Progenitor cell of endocrine pancreas (in vitro differentiated cells): Measurements from ENCODE around the gene TLR6. TPM values are rescaled to one million over a fixed set of nuclear protein-coding genes. Genes with fewer than 3 reads are reported as not detected.

Experiments
- DNase-seq: peaks from one replicate; pipeline ENCODE4 v3.0.0; 2021; ENCODE audit warnings: low spot score; ENCODE audit not compliant: unreplicated experiment
- H3K27ac Mint-ChIP-seq: 2 replicates; pipeline ENCODE4 v1.8.0; 2021; ENCODE audit warnings: mild to moderate bottlenecking, moderate library complexity, mixed read lengths
- H3K27me3 Mint-ChIP-seq: 2 replicates; pipeline ENCODE4 v1.8.0; 2021; ENCODE audit warnings: mixed read lengths
- H3K36me3 Mint-ChIP-seq: 2 replicates; pipeline ENCODE4 v1.8.0; 2022; ENCODE audit warnings: mixed read lengths; ENCODE audit not compliant: insufficient read depth
- H3K4me1 Mint-ChIP-seq: 2 replicates; pipeline ENCODE4 v1.8.0; 2021; ENCODE audit warnings: low read depth, mixed read lengths
- H3K4me3 Mint-ChIP-seq: 2 replicates; pipeline ENCODE4 v1.8.0; 2021; ENCODE audit warnings: low read depth, mild to moderate bottlenecking, moderate library complexity, mixed read lengths
- H3K9me3 Mint-ChIP-seq: 2 replicates; pipeline ENCODE4 v1.8.0; 2021; ENCODE audit warnings: low read depth, mixed read lengths
- total RNA-seq: library from RNA; stranded (reverse); gene quantifications from 2 replicates; pipeline ENCODE4 v1.2.1, GENCODE V29; 2021
- TF ChIP-seq, protein P1 (sequence below): fragments of 200-600 bp; sonication (generic); IDR thresholded peaks from one replicate; pipeline ENCODE4 v1.5.0; 2021; ENCODE audit warnings: antibody characterized with exemption, mild to moderate bottlenecking; ENCODE audit not compliant: unreplicated experiment

The TLR6 gene
- total RNA-seq, 1 donor from 2014 or later = 1.1 TPM

DNA sequence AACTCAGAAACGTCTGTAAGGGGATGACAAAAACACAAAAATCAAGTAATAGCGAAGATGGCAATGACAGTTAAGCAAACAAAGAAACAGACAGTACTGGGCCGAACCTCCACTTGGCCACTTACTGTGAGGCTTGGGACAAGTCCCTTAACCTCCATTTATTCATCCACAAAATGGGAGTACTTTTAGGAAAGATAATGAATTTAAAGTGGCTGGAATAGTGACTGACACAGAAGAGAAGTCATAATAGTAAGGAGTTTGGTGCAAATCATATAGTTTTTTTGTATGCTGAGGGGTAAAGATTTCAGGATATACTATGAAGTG is 1.4 kb upstream of the TLR6 start:
- Mint-ChIP-seq H3K27ac (no peak overlapping the region), H3K27me3 (peaks cover 7% of the 10 kb centered on the region), H3K36me3 (no peaks in the 10 kb centered on the region)

DNA sequence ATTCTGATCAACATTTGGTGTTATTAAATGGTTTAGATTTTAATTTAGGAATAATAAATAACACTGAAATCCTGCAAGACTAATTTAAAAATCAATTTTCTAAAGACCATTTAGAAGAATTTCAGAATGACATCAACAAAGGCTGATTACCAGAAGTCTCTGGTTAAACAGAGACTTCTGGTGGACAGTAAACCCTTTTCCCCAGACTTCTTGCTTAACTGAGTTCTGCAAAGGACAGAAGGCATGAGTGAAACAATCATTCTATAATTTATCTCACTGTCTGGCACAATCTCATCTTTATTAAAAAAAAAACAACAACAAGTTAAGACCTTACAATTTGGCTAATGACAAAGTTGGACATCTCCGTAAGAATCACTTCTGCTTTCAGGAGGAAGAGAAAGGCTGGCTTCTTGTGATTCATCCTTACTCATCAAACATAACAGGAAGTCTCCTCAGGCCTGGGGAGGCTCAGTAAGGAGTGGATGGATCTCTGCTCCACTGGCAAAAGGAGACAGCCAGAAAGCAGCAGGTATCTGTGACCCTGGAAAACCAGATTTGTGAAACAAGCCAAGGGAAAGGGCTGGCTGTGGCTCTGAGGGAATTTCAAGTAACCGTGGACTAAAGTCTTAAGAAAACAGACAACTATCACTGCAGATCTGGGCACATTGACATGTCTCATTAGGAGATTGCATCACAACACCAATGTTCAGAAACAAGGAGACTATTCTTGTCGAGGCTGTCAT is 908 bp upstream of the TLR6 start:
- TF ChIP-seq, protein P1, sequence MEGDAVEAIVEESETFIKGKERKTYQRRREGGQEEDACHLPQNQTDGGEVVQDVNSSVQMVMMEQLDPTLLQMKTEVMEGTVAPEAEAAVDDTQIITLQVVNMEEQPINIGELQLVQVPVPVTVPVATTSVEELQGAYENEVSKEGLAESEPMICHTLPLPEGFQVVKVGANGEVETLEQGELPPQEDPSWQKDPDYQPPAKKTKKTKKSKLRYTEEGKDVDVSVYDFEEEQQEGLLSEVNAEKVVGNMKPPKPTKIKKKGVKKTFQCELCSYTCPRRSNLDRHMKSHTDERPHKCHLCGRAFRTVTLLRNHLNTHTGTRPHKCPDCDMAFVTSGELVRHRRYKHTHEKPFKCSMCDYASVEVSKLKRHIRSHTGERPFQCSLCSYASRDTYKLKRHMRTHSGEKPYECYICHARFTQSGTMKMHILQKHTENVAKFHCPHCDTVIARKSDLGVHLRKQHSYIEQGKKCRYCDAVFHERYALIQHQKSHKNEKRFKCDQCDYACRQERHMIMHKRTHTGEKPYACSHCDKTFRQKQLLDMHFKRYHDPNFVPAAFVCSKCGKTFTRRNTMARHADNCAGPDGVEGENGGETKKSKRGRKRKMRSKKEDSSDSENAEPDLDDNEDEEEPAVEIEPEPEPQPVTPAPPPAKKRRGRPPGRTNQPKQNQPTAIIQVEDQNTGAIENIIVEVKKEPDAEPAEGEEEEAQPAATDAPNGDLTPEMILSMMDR = no peak
- Mint-ChIP-seq H3K36me3 (no peaks in the 10 kb centered on the region), H3K9me3 (no peaks in the 10 kb centered on the region), H3K27ac (no peak overlapping the region), H3K4me1 (peaks cover 13% of the 10 kb centered on the region), H3K27me3 (peaks cover 4% of the 10 kb centered on the region), H3K4me3 (no peak overlapping the region)
- no peak for DNase-seq

More for the DNA sequence above, 1.4 kb upstream of the TLR6 start:
- no peak overlapping the region for H3K4me3 Mint-ChIP-seq
- DNase-seq = no peak
- no peaks in the 10 kb centered on the region for H3K9me3 Mint-ChIP-seq
- H3K4me1 Mint-ChIP-seq = peaks cover 13% of the 10 kb centered on the region
- TF ChIP-seq, protein P1 = no peak

DNA sequence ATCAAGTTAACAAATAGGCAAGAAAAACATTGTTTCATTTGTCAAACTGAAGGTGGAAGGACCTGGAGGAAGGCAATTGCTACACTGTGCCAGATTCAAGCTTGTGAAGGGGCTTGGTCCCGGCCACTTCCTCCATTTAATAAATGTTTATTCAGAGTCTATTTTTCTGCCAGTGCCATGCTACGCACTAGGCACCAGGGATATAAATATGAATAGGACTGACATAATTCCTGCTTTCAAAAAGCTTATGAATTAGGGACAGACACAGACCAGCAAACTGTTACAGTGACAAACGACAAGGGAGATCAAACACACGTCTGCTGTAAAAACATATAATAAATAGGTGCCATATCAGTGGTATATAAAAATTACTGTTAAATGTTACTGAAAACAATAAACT is 571 bp downstream of the TLR6 start:
- H3K27ac Mint-ChIP-seq = no peak overlapping the region
- no peaks in the 10 kb centered on the region for H3K27me3 Mint-ChIP-seq
- H3K4me1 Mint-ChIP-seq = peaks cover 13% of the 10 kb centered on the region
- H3K36me3 Mint-ChIP-seq = no peaks in the 10 kb centered on the region
- DNase-seq = no peak
- H3K4me3 Mint-ChIP-seq = no peak overlapping the region
- H3K9me3 Mint-ChIP-seq = no peaks in the 10 kb centered on the region
- TF ChIP-seq, protein P1 = no peak

DNA sequence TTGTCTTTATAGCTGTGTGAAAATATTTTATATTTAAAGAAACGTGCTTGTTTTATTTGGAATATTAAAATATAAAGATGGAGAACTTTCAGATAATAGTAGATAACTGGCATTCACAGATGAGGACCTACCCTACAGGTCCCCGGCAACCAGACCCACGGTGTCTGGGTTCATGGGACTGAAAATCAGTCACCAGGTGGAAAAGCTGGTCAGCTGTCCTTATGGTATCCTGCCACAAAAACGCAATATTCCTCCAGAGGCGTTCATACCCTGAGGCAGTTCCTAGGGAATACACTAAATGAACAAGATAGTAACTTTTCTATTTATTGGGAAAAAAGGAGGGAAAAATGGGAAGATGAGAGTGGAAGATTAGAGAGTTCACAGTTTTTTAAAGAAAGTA is 1.2 kb downstream of the TLR6 start:
- Mint-ChIP-seq H3K27me3 (no peaks in the 10 kb centered on the region), H3K9me3 (no peaks in the 10 kb centered on the region), H3K36me3 (no peaks in the 10 kb centered on the region), H3K4me1 (peaks cover 13% of the 10 kb centered on the region), H3K27ac (no peak overlapping the region), H3K4me3 (no peak overlapping the region)
- DNase-seq = no peak
- TF ChIP-seq, protein P1 = no peak

DNA sequence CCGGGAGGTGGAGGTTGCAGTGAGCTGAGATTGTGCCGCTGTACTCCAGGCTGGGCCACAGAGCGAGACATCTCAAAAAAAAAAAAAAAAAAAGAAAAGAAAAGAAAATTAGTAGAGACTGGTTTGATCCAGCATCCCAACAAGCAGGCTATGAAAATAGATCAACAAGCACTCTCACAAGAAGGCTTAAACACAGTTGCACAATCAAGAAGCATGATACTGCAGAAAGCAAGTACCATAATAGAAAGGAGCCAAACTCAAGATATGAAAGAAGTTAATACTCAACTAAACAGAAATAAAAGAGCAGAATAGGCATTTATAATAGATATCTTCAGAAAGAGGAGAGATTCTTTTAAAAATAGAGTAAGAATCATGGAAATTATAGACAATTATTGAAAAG is 10.6 kb downstream of the TLR6 start:
- no peak overlapping the region for H3K27ac Mint-ChIP-seq
- no peak for DNase-seq
- H3K4me1 Mint-ChIP-seq = no peaks in the 10 kb centered on the region
- peaks cover 3% of the 10 kb centered on the region for H3K36me3 Mint-ChIP-seq
- no peaks in the 10 kb centered on the region for H3K27me3 Mint-ChIP-seq
- TF ChIP-seq, protein P1 = no peak
- H3K9me3 Mint-ChIP-seq = peaks cover 16% of the 10 kb centered on the region
- no peak overlapping the region for H3K4me3 Mint-ChIP-seq
